ENCODE results near the gene MZT2A. TPM values are rescaled to one million over a fixed set of nuclear protein-coding genes. Genes with fewer than 3 reads are reported as not detected.
"Not testable (repeated sequence)": the region's sequence is repeated elsewhere in the genome, so short reads cannot be mapped to it uniquely, and the experiment has no call there.

Gene MZT2A
- total RNA-seq, 4 donors from 2014 or later: 24.2 to 36.1 (median 32.3) TPM

DNA sequence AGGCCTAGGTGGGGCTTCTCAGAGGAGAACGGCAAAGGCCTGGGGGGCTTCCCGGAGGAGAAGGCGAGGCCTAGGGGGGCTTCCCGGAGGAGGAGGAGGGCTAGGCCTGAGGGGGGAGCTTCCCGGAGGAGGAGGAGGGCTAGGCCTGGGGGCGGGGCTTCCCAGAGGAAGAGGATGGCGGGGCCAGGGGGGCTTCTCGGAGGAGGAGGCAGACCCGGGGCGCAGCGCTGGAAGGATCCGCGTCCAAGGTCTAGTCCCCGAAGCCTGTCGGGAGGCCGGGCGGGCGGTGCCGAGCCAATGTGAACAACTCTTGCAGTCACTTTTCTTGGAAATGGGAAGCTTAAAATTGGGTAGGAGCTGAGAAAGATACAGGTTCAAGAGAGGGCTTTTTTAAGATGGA is 46.3 kb downstream of the MZT2A start:
- in situ Hi-C loops (cut with MboI; ENCODE audit: low sequenced_read_pairs in 4 of 4): no loop called here
- Histone ChIP-seq H3K9me3 (no peaks in the 10 kb centered on the region), H3K4me3 (no peak overlapping the region), H3K36me3 (no peaks in the 10 kb centered on the region), H3K4me1 (no peaks in the 10 kb centered on the region), H3K27me3 (no peaks in the 10 kb centered on the region), H3K27ac (no peak overlapping the region)
- no peak for ATAC-seq
- DNase-seq: no peak
- TF ChIP-seq, protein P1, sequence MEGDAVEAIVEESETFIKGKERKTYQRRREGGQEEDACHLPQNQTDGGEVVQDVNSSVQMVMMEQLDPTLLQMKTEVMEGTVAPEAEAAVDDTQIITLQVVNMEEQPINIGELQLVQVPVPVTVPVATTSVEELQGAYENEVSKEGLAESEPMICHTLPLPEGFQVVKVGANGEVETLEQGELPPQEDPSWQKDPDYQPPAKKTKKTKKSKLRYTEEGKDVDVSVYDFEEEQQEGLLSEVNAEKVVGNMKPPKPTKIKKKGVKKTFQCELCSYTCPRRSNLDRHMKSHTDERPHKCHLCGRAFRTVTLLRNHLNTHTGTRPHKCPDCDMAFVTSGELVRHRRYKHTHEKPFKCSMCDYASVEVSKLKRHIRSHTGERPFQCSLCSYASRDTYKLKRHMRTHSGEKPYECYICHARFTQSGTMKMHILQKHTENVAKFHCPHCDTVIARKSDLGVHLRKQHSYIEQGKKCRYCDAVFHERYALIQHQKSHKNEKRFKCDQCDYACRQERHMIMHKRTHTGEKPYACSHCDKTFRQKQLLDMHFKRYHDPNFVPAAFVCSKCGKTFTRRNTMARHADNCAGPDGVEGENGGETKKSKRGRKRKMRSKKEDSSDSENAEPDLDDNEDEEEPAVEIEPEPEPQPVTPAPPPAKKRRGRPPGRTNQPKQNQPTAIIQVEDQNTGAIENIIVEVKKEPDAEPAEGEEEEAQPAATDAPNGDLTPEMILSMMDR (IDR thresholded peaks at IDR 0.05 in 4 of 5, conservative IDR thresholded peaks at IDR 0.05 in 1 of 5): no peak
- no peak for TF ChIP-seq POLR2A (IDR thresholded peaks at IDR 0.05)
- intact Hi-C loops (cut with DNase I; ENCODE audit: low total_unique reads): no loop called here

DNA sequence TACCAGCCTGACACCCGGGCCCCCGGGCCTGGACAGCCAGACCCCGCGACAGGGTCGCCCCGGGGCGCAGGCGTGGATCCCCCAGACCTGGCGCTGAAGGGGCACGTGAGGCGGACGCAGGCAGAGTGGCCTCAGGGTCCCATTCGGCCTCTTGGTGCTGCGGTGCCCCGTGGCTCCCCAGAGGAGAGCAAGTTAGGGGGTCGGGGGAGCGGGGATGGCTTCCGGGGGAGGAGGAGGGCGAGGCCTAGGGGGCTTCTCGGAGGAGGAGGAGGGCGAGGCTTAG is 46.7 kb downstream of the MZT2A start:
- intact Hi-C loops (cut with DNase I; ENCODE audit: low total_unique reads); in situ Hi-C loops (cut with MboI; ENCODE audit: low sequenced_read_pairs in 4 of 4); ATAC-seq: not testable (repeated sequence)

DNA sequence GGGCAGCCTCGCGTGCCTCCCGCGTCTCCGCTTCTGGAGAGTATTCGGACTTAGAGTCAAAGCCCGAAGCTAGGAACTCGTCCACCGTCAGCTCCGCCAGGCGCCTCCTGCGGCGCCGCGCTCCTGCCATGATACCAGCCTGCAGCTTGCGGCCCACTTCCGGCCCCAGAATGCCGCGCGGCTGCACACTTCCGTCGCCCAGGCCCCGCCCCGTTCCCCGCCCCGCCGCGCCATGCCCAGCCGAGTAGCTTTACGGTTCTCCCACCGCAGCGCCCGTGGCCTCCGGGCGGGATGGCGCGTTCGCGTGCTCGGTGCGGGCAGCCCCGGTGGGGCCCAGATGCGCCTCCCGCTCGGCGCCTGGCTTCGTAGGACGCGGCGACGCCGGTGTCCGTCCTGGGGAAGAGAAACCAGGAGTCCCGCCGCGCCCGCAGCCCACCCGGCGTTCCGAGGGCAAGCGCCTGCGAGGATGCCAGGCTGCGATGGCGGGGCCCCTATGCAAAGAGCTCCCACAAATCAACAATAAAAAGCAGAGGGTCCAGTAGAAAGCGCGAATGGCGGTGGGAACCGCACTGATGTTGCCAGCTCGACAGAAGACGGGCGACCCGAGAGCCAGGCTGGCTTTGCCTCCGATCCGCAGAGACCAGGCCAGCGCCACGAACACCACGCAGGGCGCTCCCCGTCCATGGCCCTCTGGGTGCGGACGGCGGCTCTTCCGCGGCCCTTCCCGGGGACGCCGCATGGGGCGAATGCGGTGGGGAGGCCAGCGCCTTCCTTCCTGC is 47.3 kb downstream of the MZT2A start:
- DNase-seq; H3K4me1 ChIP-seq; H3K4me3 ChIP-seq; H3K36me3 ChIP-seq; ATAC-seq; intact Hi-C loops (cut with DNase I; ENCODE audit: low total_unique reads); H3K9me3 ChIP-seq; H3K27me3 ChIP-seq; in situ Hi-C loops (cut with MboI; ENCODE audit: low sequenced_read_pairs in 4 of 4); H3K27ac ChIP-seq: not testable (repeated sequence)

More for the DNA sequence above, 46.7 kb downstream of the MZT2A start:
- not testable (repeated sequence) for H3K9me3 ChIP-seq, H3K4me1 ChIP-seq, H3K27me3 ChIP-seq, H3K4me3 ChIP-seq, H3K27ac ChIP-seq, DNase-seq, H3K36me3 ChIP-seq

DNA sequence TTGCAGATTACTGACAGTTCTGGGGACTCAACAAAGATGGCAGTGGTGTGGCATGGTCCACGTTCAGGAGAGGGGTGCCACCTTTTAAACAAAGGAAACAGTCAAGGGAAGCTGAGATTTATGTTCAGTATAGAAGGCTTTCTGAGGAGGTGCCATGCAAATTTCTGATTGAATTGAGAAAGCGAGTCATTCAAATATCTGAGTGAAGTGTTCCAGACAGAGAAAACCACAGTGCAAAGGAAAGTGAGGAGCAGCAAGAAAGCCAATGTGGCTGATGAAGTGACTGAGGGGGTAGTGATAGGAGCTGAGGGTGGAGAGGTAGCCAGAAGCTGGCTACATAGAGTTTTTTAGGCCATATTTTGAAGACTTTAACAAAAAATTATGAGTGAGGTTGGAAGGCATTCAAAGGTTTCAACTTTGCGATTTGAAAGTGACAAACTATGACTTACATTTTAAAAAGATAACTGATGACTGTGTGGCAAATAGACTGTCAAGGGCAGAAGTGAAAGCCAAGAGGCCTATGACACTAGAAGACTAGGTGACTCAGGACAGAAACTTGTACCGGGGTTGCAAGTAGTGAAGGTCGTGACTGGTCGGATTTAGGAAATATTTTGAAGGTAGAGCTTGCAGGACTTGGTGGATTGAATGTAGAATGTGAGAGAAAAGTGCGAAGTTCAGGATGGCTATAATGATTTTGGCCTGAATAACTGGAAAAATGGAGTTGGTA is 51.3 kb downstream of the MZT2A start:
- DNase-seq; intact Hi-C loops (cut with DNase I; ENCODE audit: low total_unique reads); H3K4me3 ChIP-seq; in situ Hi-C loops (cut with MboI; ENCODE audit: low sequenced_read_pairs in 4 of 4); H3K27me3 ChIP-seq; H3K9me3 ChIP-seq; ATAC-seq; H3K36me3 ChIP-seq; H3K27ac ChIP-seq; H3K4me1 ChIP-seq: not testable (repeated sequence)

Small RNA genes within 50 kb of the gene (microRNA-seq; reads per million reads assigned to microRNA genes)
- gene MIR4784 (ENCODE audit: borderline replicate concordance in 2 of 2): 0 reads per million in 2 donors

Other genes with a start within 250 kb of the MZT2A start
- not detected for gene RAB6D, start 128.2 kb downstream of the MZT2A start, total RNA-seq
- gene TUBA3D, start 16.3 kb downstream of the MZT2A start, total RNA-seq: 1 to 10 TPM in 1 of 4 donors, not detected in 3; 1.4 TPM
- gene CCDC74A, start 35.5 kb upstream of the MZT2A start, total RNA-seq: under 1 TPM in 3 of 4 donors, not detected in 1; 0.24 to 0.46 (median 0.36) TPM